Esophagus (tissue), 2 donors: Measurements from ENCODE around the gene RERG. TPM values are rescaled to one million over a fixed set of nuclear protein-coding genes. Genes with fewer than 3 reads are reported as not detected.

ENCODE experiments used
- H3K27ac ChIP-seq, 2 donors: one replicate each; pipeline ENCODE4 v1.5.1; 2013; ENCODE audit warnings: low read depth in 2 of 2, mild to moderate bottlenecking in 2 of 2, inconsistent platforms in 1 of 2, low read length in 1 of 2, moderate library complexity in 1 of 2
- H3K27me3 ChIP-seq, 2 donors: one replicate each; pipeline ENCODE4 v1.6.1; 2013; ENCODE audit warnings: low read length in 2 of 2, control low read depth in 1 of 2, mild to moderate bottlenecking in 1 of 2; ENCODE audit not compliant: insufficient read depth in 2 of 2, control insufficient read depth in 1 of 2
- H3K36me3 ChIP-seq, 2 donors: one replicate each; pipeline ENCODE4 v1.6.1; 2013; ENCODE audit warnings: low read length in 1 of 2; ENCODE audit not compliant: control insufficient read depth in 2 of 2, insufficient read depth in 2 of 2
- H3K4me1 ChIP-seq, 2 donors: one replicate each; pipeline ENCODE4 v1.6.1; 2013; ENCODE audit warnings: low read length in 1 of 2; ENCODE audit not compliant: control insufficient read depth in 2 of 2, insufficient read depth in 2 of 2
- H3K4me3 ChIP-seq, 2 donors: one replicate each; pipeline ENCODE4 v1.5.1; 2013; ENCODE audit warnings: low read length in 2 of 2, mild to moderate bottlenecking in 2 of 2, low read depth in 1 of 2, moderate library complexity in 1 of 2
- H3K9me3 ChIP-seq, 2 donors: one replicate each; pipeline ENCODE4 v1.6.1; 2013; ENCODE audit warnings: mild to moderate bottlenecking in 2 of 2, low read depth in 1 of 2, low read length in 1 of 2, moderate library complexity in 1 of 2; ENCODE audit not compliant: control insufficient read depth in 2 of 2, insufficient read depth in 1 of 2
- WGBS, 2 donors: extraction: QIAGEN DNeasy Blood & Tissue Kit; methylation state at CpG; one replicate each; pipeline ENCODE4 v1.1.7; 2013; 5-methylcytosine and 5-hydroxymethylcytosine counted together
- polyA plus RNA-seq, 2 donors: library from polyadenylated mRNA; stranded (reverse); fragments of 200-250 nt; gene quantifications; one replicate each; pipeline ENCODE4 v1.2.3, GENCODE V29; 2013
- donor health status: healthy with polysubstance abuse.
- donor health status: Bipolar disorder and iron deficiency.

Gene RERG
- polyA plus RNA-seq, 2 donors, result 2.3 to 3.2 TPM

GRCh38 chr12:15196221-15196620 is 25.0 kb downstream of the RERG start:
- Histone ChIP-seq H3K27me3 (no peaks in the 10 kb centered on the region), H3K4me1 (peaks cover 0 to 3% of the 10 kb centered on the region in 2 donors), H3K27ac (no peak overlapping the region), H3K4me3 (no peak overlapping the region), H3K9me3 (peaks cover 0 to 2% of the 10 kb centered on the region in 2 donors), H3K36me3 (no peaks in the 10 kb centered on the region)
- 43 to 52% methylated on average over 3 of the region's 3 CpGs for WGBS, 2 donors

GRCh38 chr12:15194456-15195368 is 26.5 kb downstream of the RERG start:
- Histone ChIP-seq H3K36me3 (no peaks in the 10 kb centered on the region), H3K4me3 (no peak overlapping the region), H3K27ac (peak overlapping the region in 1 of 2 donors; percentile 30), H3K27me3 (no peaks in the 10 kb centered on the region), H3K9me3 (peaks cover 0 to 2% of the 10 kb centered on the region in 2 donors), H3K4me1 (peaks cover 0 to 3% of the 10 kb centered on the region in 2 donors)
- 42 to 50% methylated on average over 6 of the region's 6 CpGs for WGBS, 2 donors

DNA sequence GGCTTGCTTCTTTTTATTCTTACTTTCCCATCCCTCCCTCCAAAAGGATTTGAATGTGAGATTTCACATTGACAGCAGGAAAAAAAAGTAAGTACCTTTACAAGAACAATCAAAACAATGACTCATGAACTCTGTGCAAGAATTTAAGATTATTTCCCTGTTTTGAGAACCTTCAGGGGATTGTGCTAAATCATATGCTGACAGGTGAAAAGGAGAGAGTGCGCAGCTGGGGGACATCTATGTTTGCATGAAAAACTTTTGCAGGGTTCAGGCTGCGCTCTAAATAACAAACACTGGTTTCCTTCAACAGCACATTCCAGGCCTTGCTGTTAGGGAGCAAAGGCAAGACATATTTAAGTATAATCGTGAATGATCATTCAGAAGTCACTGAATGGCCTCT is 27.3 kb downstream of the RERG start:
- Histone ChIP-seq H3K9me3 (peaks cover 0 to 2% of the 10 kb centered on the region in 2 donors), H3K27me3 (no peaks in the 10 kb centered on the region), H3K4me1 (peaks cover 0 to 3% of the 10 kb centered on the region in 2 donors), H3K4me3 (no peak overlapping the region), H3K36me3 (no peaks in the 10 kb centered on the region), H3K27ac (no peak overlapping the region)
- 26 to 45% methylated on average over 3 of the region's 3 CpGs for WGBS, 2 donors

- Histone ChIP-seq H3K27ac (no peak overlapping the region), H3K27me3 (no peaks in the 10 kb centered on the region), H3K36me3 (no peaks in the 10 kb centered on the region), H3K4me1 (peaks cover 0 to 3% of the 10 kb centered on the region in 2 donors), H3K9me3 (peaks cover 0 to 2% of the 10 kb centered on the region in 2 donors), H3K4me3 (no peak overlapping the region)
- 65 to 71% methylated on average over 3 of the region's 3 CpGs for WGBS, 2 donors
These were observed 28.5 kb downstream of the RERG start for GRCh38 chr12:15192720-15193119.

GRCh38 chr12:15188127-15188526 is 33.1 kb downstream of the RERG start:
- H3K4me1 ChIP-seq, result no peaks in the 10 kb centered on the region
- peaks cover 0 to 2% of the 10 kb centered on the region in 2 donors for H3K9me3 ChIP-seq
- H3K27me3 ChIP-seq, result no peaks in the 10 kb centered on the region
- no peak overlapping the region for H3K27ac ChIP-seq
- 83 to 86% methylated on average over 3 of the region's 3 CpGs for WGBS, 2 donors
- H3K36me3 ChIP-seq, result no peaks in the 10 kb centered on the region
- H3K4me3 ChIP-seq, result no peak overlapping the region

GRCh38 chr12:15186597-15186996 is 34.6 kb downstream of the RERG start:
- 15 to 19% methylated on average over 1 of the region's 1 CpG for WGBS, 2 donors
- Histone ChIP-seq H3K9me3 (no peaks in the 10 kb centered on the region), H3K27me3 (no peaks in the 10 kb centered on the region), H3K27ac (no peak overlapping the region), H3K4me3 (no peak overlapping the region), H3K36me3 (no peaks in the 10 kb centered on the region), H3K4me1 (no peaks in the 10 kb centered on the region)

DNA sequence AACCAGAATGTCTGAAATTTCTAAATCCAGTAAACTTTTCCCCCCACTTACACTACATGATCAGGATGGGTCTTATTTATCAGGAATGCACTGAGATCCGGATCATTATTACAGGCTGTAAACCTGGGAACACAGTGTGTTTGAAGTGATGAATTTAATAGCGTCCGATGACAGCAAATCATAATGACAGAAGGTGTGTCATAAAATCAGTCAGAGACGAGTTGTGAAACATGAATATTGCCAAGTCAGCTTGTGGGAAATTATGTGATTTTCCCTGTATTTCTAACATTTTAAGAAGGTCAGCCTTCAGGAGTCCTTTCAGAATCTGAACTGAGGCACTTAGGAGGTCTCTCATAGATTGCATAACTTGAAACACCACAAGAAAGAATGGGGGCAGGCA is 36.7 kb downstream of the RERG start:
- H3K4me1 ChIP-seq, result no peaks in the 10 kb centered on the region
- no peaks in the 10 kb centered on the region for H3K36me3 ChIP-seq
- WGBS, 2 donors, result 63 to 76% methylated on average over 4 of the region's 4 CpGs
- H3K9me3 ChIP-seq, result no peaks in the 10 kb centered on the region
- H3K27ac ChIP-seq, result no peak overlapping the region
- H3K4me3 ChIP-seq, result no peak overlapping the region
- no peaks in the 10 kb centered on the region for H3K27me3 ChIP-seq

DNA sequence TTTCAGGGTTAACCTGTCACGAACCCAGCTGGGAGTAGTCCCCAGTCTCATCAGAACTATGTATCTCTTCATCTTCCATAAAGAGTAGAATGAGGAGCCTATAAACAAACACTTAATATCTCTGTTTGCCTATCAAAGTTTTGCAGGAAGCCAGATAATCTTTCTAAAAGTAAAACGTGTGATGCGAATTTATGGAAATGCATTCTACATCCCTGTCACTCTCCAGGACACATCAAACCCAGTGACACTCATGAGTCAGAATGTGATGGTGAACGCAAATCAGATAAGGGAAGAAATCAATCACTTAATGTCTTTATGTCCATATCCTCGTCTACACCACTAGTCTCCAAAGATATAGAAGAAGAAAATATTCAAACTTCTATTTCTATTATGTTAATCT is 37.4 kb downstream of the RERG start:
- no peaks in the 10 kb centered on the region for H3K27me3 ChIP-seq
- H3K27ac ChIP-seq, result no peak overlapping the region
- WGBS, 2 donors, result 59 to 70% methylated on average over 5 of the region's 5 CpGs
- no peaks in the 10 kb centered on the region for H3K9me3 ChIP-seq
- H3K4me3 ChIP-seq, result no peak overlapping the region
- no peaks in the 10 kb centered on the region for H3K36me3 ChIP-seq
- H3K4me1 ChIP-seq, result no peaks in the 10 kb centered on the region

GRCh38 chr12:15181017-15181683 is 40.1 kb downstream of the RERG start:
- 58 to 59% methylated on average over 3 of the region's 3 CpGs for WGBS, 2 donors
- H3K27me3 ChIP-seq, result no peaks in the 10 kb centered on the region
- no peaks in the 10 kb centered on the region for H3K4me1 ChIP-seq
- no peak overlapping the region for H3K27ac ChIP-seq
- no peaks in the 10 kb centered on the region for H3K9me3 ChIP-seq
- H3K36me3 ChIP-seq, result no peaks in the 10 kb centered on the region
- H3K4me3 ChIP-seq, result no peak overlapping the region
